GM10266 (cell line): Measurements from ENCODE around the gene SLCO2B1.

ENCODE experiments used
- DNase-seq: peaks from one replicate; pipeline ENCODE4 v3.0.0; 2012; ENCODE audit errors: extremely low spot score
- TF ChIP-seq, protein P1 (sequence below): IDR thresholded peaks from 2 replicates; pipeline ENCODE4 v1.5.1; 2012; ENCODE audit warnings: mild to moderate bottlenecking, low read depth; ENCODE audit not compliant: control insufficient read depth, insufficient read depth; ENCODE audit errors: missing control alignments

The SLCO2B1 gene

DNA sequence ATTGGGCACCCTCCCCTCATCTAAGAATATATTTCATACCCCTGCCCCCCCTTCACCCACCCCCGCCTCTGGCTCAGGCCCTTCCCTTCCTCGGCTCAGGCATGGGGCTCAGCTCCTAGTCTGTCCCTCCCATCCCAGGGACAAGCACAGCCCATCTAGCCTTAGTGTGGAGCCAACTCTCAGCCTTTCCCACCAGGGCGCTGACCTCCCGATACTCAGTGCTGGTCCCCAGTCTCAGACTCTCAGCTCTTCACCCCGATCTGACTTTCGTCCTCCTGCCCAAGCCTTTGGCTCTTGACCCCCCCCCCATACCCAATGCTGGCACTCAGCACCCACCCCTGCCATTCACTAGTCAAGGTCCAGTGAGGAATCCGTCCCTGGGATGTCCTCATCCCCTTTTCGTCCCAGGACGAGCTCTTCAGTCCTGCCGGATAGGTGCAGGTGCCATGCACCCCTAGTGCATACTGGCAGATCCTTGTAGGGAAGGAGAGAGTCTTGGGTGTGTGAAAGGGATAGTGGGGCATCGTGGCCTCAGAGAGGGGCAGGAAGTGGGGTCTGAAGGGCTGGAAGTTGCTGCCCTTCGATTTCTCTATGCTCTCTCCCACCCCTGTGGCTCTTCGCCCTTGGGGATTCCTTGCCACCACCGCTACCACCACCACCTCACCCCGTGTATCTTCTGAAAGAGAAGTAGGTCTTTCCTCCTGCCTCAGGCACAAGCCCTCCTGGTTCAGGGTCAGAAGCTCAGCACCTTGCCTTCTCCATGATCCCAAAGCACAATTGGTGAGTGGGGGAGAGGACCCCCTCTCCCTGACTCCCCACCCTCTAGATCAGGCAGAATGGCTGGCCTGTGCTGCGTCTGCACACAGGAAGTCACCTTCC lies 92.1 kb downstream of the SLCO2B1 start:
- TF ChIP-seq, protein P1, sequence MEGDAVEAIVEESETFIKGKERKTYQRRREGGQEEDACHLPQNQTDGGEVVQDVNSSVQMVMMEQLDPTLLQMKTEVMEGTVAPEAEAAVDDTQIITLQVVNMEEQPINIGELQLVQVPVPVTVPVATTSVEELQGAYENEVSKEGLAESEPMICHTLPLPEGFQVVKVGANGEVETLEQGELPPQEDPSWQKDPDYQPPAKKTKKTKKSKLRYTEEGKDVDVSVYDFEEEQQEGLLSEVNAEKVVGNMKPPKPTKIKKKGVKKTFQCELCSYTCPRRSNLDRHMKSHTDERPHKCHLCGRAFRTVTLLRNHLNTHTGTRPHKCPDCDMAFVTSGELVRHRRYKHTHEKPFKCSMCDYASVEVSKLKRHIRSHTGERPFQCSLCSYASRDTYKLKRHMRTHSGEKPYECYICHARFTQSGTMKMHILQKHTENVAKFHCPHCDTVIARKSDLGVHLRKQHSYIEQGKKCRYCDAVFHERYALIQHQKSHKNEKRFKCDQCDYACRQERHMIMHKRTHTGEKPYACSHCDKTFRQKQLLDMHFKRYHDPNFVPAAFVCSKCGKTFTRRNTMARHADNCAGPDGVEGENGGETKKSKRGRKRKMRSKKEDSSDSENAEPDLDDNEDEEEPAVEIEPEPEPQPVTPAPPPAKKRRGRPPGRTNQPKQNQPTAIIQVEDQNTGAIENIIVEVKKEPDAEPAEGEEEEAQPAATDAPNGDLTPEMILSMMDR: no peak
- no peak for DNase-seq

DNA sequence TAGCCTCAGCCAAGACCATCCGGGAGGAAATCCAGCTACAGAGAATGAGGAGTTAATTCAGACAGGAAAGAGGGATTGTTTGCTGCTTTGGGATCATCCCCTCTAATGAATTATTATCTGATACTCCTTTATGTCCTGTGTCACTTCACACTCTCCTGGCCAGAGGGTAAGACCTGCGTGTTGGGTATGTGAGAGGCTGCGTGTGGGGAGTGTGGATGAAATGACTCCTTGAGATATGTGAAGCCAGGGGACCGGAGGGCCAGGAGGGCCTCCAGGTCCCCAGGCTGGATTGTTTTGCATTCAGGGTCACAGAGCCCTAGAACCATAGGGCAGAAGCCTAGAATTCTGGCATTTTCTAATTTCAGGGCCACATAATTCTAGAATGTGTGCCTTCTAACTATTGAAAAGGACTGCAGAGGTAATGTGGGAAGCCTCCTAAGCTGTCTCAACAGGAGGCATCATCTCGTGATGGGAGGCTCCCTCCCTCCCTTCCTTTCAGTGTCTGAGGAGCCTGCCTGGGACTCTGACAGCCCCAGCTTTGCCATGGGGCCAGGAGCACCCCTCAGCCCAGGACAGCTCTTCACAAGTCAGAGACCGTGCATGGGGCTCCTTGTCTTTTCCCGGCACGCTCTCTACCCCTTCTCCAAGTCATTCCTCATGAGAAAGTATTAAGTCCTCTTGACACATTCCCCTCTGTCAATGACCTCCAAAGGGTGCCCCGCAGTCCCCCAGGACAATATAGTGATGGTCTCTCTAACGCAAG lies 93.3 kb downstream of the SLCO2B1 start:
- DNase-seq: no peak

DNA sequence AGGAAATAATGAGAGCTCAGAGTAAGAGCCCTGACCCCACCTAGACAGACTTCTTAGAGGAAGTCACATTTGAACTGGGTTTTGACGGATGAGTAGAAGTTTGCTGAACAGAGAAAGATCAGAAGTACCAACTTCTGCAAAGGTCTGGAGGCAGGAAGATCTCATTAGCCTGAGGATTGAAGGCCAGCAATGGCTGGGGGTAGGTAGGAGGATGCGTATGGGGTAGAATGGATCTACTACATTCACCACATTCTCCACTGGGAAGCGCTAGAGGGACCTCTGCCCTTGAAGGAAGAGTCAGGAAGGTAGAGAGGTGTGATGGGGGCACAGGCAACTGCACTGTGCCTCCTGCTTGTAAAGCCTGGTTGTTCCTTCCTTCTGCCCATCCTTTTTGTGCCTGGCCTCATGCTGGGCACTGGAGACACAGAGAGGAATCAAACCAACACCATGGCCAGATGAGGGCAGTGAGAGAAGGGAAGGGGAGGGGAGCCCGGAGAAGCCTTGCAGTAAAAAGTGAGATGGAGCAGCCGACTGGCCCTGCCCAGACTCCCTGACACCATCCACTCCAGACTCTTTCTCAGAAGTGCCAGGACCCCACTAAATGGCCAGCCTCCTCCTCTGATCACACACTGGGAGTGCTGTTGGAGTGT lies 94.6 kb downstream of the SLCO2B1 start:
- no peak for DNase-seq
- TF ChIP-seq, protein P1: no peak

More for the DNA sequence above, 93.3 kb downstream of the SLCO2B1 start:
- TF ChIP-seq, protein P1: no peak

DNA sequence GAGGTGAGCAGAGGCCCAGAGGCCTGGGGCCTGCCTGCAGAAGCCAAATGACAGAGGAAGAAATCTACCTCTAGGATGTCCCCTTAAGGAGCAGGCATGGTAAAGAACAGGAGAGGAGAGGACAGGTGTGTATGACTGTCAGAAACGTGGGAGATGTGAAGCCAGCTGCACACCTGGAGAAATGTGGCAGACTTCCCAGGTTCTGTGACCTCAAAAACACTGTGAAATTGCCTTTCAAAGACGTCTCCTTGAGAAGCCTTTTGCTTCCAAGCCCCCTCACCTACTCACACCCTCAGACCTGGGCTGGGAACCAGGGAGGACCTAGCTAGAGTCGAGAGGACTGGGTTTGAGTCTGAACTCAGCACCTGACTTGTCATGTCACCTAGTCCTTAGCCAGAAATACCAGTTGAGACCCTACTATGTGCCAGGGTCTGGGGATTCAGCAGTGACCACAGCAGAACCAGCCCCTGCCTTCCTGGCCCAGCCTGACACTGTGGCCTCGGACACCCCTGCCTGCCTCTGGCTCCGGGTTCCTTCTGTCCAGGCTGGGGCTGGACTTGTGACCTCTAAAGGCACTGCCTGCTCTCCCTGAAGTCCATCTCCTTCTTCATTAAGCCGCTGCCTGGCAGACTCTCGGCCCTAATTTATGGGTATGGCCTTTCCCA lies 95.2 kb downstream of the SLCO2B1 start:
- no peak for DNase-seq
- TF ChIP-seq, protein P1: no peak

DNA sequence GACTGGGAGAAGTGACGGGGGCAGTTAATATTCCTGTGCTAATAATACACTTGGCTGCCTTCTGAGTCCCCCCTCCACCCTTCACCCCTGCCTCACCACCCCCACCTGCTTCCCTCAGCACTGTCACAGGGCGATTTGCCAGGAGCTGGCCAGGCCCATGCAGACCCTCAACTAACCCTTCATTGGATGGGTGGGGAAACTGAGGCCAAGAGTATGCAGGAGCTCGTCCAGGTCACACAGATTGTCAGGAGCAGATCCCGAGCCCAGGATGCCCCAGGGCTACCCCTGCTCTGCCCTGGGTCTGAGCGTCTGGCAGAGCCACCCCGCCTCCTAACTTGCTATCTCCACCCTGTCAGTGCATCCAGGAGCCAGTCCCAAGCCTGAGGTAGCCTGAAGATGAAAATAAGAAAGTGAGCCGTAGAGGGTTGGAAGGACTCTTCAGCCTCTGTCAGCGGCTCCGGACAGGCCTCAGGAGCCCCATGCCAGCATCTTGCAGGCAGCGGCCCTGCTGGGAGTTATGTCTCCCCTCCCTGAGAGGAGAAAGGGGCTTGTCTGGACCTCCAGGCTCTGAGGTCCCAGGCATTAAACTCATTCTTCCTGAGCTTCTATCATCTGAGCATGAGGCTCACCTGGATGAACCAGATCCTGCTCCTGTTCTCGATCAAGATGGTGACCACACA lies 95.9 kb downstream of the SLCO2B1 start:
- TF ChIP-seq, protein P1: no peak
- no peak for DNase-seq

DNA sequence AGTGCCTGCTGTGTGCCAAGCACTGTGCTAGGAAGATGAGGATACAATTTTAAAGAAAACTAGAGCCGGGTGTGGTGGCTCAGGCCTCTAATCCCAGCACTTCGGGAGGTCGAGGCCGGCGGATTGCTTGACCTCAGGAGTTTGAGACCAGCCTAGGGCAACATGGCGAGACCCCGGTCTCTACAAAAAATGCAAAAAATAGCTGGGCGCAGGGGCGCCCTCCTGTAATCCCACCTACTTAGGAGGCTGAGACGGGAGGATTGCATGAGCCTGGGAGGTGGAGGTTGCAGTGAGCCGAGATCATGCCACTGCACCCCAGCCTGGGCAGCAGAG lies 98.0 kb downstream of the SLCO2B1 start:
- TF ChIP-seq, protein P1: no peak
- DNase-seq: no peak
